Endothelial cell of umbilical vein (primary cell): Measurements from ENCODE around the gene SEC63. TPM values are rescaled to one million over a fixed set of nuclear protein-coding genes. Genes with fewer than 3 reads are reported as not detected.

Source experiments
- BruUV-seq: library from RNA; stranded (reverse); fragments of 400-500 nt; replicated peaks from 2 replicates; lab custom pipeline; 2021; lab: Mats Ljungman, UMichigan
- CTCF ChIA-PET: fragments of 300-600, 350-600 bp; sonication (Branson Sonifier 250); formaldehyde crosslinking; loops from one replicate; lab custom pipeline; 2021; ENCODE audit warnings: antibody characterized with exemption, inconsistent platforms; lab: Charles Lee
- POLR2A ChIA-PET: fragments of 300-600, 350-600 bp; sonication (Branson Sonifier 250); formaldehyde crosslinking; loops from one replicate; lab custom pipeline; 2021; ENCODE audit warnings: antibody characterized with exemption, inconsistent platforms; lab: Charles Lee
- DNase-seq: peaks from one replicate; pipeline ENCODE4 v3.0.0-alpha.2; 2011; ENCODE audit warnings: low read depth, low spot score
- FAIRE-seq: peaks from 2 replicates; lab custom pipeline; 2011; peaks lifted over from hg19 to GRCh38; lab: Jason Lieb, UNC
- H2AFZ ChIP-seq: 2 replicates; pipeline ENCODE4 v1.6.0; 2012; ENCODE audit warnings: low read depth, low read length, control low read depth, inconsistent platforms
- H3K27ac ChIP-seq: 2 replicates; pipeline ENCODE4 v1.5.1; 2011; ENCODE audit warnings: low read depth, mild to moderate bottlenecking, control low read depth, low read length, moderate library complexity; ENCODE audit not compliant: insufficient read depth
- H3K27me3 ChIP-seq, 2 experiments: 2 replicates each; pipeline versions ENCODE4 v1.6.0 to v1.6.1; 2011; ENCODE audit warnings: low read length in 2 of 2, mixed read lengths in 1 of 2; ENCODE audit not compliant: control insufficient read depth in 2 of 2, insufficient read depth in 2 of 2
- H3K36me3 ChIP-seq, 2 experiments: 2 replicates in 1 of 2; 3 replicates in 1 of 2; pipeline ENCODE4 v1.5.1; 2011; ENCODE audit warnings: low read length in 2 of 2, mild to moderate bottlenecking in 1 of 2, moderate library complexity in 1 of 2; ENCODE audit not compliant: control insufficient read depth in 2 of 2, insufficient read depth in 2 of 2; ENCODE audit errors: extremely low read depth in 1 of 2
- H3K4me1 ChIP-seq: 3 replicates; pipeline ENCODE4 v1.5.1; 2011; ENCODE audit warnings: mild to moderate bottlenecking, low read length; ENCODE audit not compliant: control insufficient read depth, insufficient read depth; ENCODE audit errors: extremely low read depth
- H3K4me2 ChIP-seq: 2 replicates; pipeline ENCODE4 v1.6.1; 2011; ENCODE audit warnings: low read length, control low read depth, mixed read lengths; ENCODE audit not compliant: insufficient read depth
- H3K4me3 ChIP-seq, 3 experiments: fragments of 200-600 bp in 1 of 3; sonication (generic), shearing (Covaris generic) in 1 of 3; replicated peaks in 1 of 3; 2 replicates each; pipeline ENCODE4 v1.5.1; 2011 to 2016; ENCODE audit warnings: control low read depth in 3 of 3, low read length in 3 of 3, mild to moderate bottlenecking in 2 of 3, inconsistent platforms in 1 of 3, low read depth in 1 of 3, moderate library complexity in 1 of 3; ENCODE audit not compliant: insufficient read depth in 1 of 3
- H3K79me2 ChIP-seq: 2 replicates; pipeline ENCODE4 v1.6.0; 2012; ENCODE audit warnings: low read length, inconsistent platforms; ENCODE audit not compliant: control insufficient read depth, insufficient read depth
- H3K9ac ChIP-seq: replicated peaks from 2 replicates; pipeline ENCODE3; 2011; ENCODE audit warnings: low read length, control low read depth; ENCODE audit not compliant: insufficient read depth; ENCODE audit errors: extremely low read depth
- H3K9me1 ChIP-seq: replicated peaks from 3 replicates; pipeline ENCODE4 v1.6.0; 2011; ENCODE audit warnings: mild to moderate bottlenecking, low read length; ENCODE audit not compliant: control insufficient read depth, insufficient read depth; ENCODE audit errors: extremely low read depth
- H3K9me3 ChIP-seq: replicated peaks from 2 replicates; pipeline ENCODE4 v1.5.1; 2012; ENCODE audit warnings: low read length, inconsistent platforms; ENCODE audit not compliant: control insufficient read depth, insufficient read depth
- H4K20me1 ChIP-seq: replicated peaks from 2 replicates; pipeline ENCODE3; 2011; ENCODE audit warnings: mild to moderate bottlenecking, low read length; ENCODE audit not compliant: control insufficient read depth, insufficient read depth; ENCODE audit errors: extremely low read depth
- EZH2 ChIP-seq: IDR thresholded peaks from 2 replicates; pipeline ENCODE4 v1.6.1; 2012; ENCODE audit warnings: borderline replicate concordance, low read depth, mild to moderate bottlenecking, moderate library complexity, low read length, inconsistent platforms; ENCODE audit not compliant: severe bottlenecking
- FOS ChIP-seq: IDR thresholded peaks from 2 replicates; pipeline ENCODE4 v1.6.1; 2011; ENCODE audit warnings: mild to moderate bottlenecking, low read length, moderate library complexity, borderline replicate concordance; ENCODE audit not compliant: insufficient read depth
- GATA2 ChIP-seq: IDR thresholded peaks from 2 replicates; pipeline ENCODE4 v1.7.0; 2011; ENCODE audit warnings: low read depth, mild to moderate bottlenecking, moderate library complexity, mixed read lengths, low read length; ENCODE audit not compliant: insufficient read length, insufficient read depth
- JUN ChIP-seq: IDR thresholded peaks from 2 replicates; pipeline ENCODE4 v1.6.1; 2011; ENCODE audit warnings: borderline replicate concordance, low read depth; ENCODE audit not compliant: insufficient read length, insufficient read depth
- MYC ChIP-seq: IDR thresholded peaks from one replicate; pipeline ENCODE4 v1.6.1; 2011; ENCODE audit warnings: mild to moderate bottlenecking, low read depth, low read length
- POLR2A ChIP-seq: IDR thresholded peaks from 2 replicates; pipeline ENCODE4 v1.6.1; 2012; ENCODE audit warnings: low read depth, mild to moderate bottlenecking, control low read depth, low read length
- POLR2AphosphoS5 ChIP-seq: IDR thresholded peaks from 2 replicates; pipeline ENCODE4 v1.6.1; 2012; ENCODE audit warnings: low read depth, mild to moderate bottlenecking, control low read depth, low read length, moderate library complexity; ENCODE audit not compliant: insufficient read depth
- dilution Hi-C: fragments of 300-500 bp; cut with MboI; formaldehyde crosslinking; loops from one replicate; pipeline ENCODE4 v1.15.0; 2019; ENCODE audit warnings: low sequenced_read_pairs; ENCODE audit not compliant: extremely low pct_ligation_motif_present
- intact Hi-C: fragments of 100-400 bp; cut with micrococcal nuclease; formaldehyde crosslinking; loops from one replicate; pipeline ENCODE4 v1.10.0; 2022
- polyA plus RNA-seq, 4 experiments: library from polyadenylated mRNA; depleted of rRNA in 3 of 4; stranded (reverse) in 3 of 4; unstranded in 1 of 4; fragments of >200 nt; gene quantifications; 2 replicates each; pipeline versions ENCODE4 v1.2.1 to v1.2.3, GENCODE V29; 2011 to 2012; ENCODE audit warnings: missing spikeins in 1 of 4
- total RNA-seq: library from RNA; stranded (reverse); gene quantifications from 2 replicates; pipeline ENCODE4 v1.2.3, GENCODE V29; 2021
- TF ChIP-seq, protein P1 (sequence below): IDR thresholded peaks from 2 replicates; pipeline ENCODE4 v1.6.1; 2011; ENCODE audit not compliant: insufficient read depth, insufficient read length
- TF ChIP-seq, protein P2 (sequence below), 2 donors: IDR thresholded peaks; 1 replicate in 1 of 2; 2 replicates in 1 of 2; pipeline ENCODE4 v1.5.1; 2011; ENCODE audit warnings: low read length in 2 of 2, mild to moderate bottlenecking in 2 of 2, moderate library complexity in 2 of 2, control low read depth in 1 of 2, inconsistent platforms in 1 of 2, low read depth in 1 of 2; ENCODE audit not compliant: insufficient read depth in 1 of 2; ENCODE audit errors: extremely low read depth in 1 of 2

SEC63 gene
- total and polyA plus RNA-seq, 2 donors (not counting 3 experiments of a cell fraction or from before 2014, with no cell fraction given), result 14.8 to 132 TPM

DNA sequence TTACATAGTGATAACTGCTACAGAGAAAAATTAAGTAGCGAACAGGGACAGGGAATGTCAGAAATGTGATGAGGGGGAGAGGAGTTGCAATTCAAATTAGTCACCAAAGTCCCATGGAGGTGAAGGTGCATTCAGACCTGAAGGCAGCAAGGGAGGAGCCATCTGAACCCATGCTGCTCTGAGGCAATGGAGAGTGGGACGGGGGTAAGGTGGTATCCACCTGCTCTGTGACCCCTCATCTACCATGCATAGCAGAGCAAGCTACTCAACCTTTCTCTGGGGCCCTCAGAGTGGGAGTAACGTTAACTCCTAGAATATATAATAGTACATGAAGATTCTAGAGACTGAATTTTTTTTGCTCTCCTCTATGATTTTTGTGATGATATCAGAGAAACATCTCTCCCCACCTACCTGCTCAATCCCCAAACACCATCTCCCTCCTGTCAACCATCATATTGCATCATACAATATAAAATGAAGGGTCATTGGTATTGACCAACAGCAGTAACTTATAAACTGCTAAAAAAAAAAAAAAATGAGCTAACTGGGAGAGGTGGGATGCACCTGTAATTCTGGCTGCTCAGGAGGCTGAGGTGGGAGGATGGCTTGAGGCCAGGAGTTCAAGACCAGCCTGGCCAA is 117.3 kb downstream of the SEC63 start:
- H3K79me2 ChIP-seq, result no peaks in the 10 kb centered on the region
- intact Hi-C loops, result loop anchor here (10.0 kb wide), 1 partner anchor 516 kb away; no protein-coding TSS in a partner anchor
- H3K4me2 ChIP-seq, result no peak overlapping the region
- H2AFZ ChIP-seq, result no peak overlapping the region
- no peak overlapping the region for H3K27ac ChIP-seq
- no peak overlapping the region for H3K4me3 ChIP-seq
- no peaks in the 10 kb centered on the region for H3K9me3 ChIP-seq
- DNase-seq (no peak), FAIRE-seq (no peak)
- H3K4me1 ChIP-seq, result no peaks in the 10 kb centered on the region
- no peaks in the 10 kb centered on the region for H3K36me3 ChIP-seq
- no peak overlapping the region for H3K9ac ChIP-seq
- dilution Hi-C loops, result no loop called here
- CTCF ChIA-PET, result interaction anchor here (0.9 to 1.7 kb wide), 3 partner anchors 11 to 23 kb away, joined by 3 to 5 read pairs (median 3); no protein-coding TSS in a partner anchor
- POLR2A ChIA-PET, result no interaction called here
- H3K9me1 ChIP-seq, result no peaks in the 10 kb centered on the region
- H3K27me3 ChIP-seq, result peaks cover 2 to 3% of the 10 kb centered on the region in 2 experiments
- H4K20me1 ChIP-seq, result no peaks in the 10 kb centered on the region
- BruUV-seq, result no TSS peak
- TF ChIP-seq POLR2A, result no peak
- TF ChIP-seq, protein P1, sequence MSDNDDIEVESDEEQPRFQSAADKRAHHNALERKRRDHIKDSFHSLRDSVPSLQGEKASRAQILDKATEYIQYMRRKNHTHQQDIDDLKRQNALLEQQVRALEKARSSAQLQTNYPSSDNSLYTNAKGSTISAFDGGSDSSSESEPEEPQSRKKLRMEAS, result no peak
- no peak for TF ChIP-seq EZH2
- TF ChIP-seq, protein P2, sequence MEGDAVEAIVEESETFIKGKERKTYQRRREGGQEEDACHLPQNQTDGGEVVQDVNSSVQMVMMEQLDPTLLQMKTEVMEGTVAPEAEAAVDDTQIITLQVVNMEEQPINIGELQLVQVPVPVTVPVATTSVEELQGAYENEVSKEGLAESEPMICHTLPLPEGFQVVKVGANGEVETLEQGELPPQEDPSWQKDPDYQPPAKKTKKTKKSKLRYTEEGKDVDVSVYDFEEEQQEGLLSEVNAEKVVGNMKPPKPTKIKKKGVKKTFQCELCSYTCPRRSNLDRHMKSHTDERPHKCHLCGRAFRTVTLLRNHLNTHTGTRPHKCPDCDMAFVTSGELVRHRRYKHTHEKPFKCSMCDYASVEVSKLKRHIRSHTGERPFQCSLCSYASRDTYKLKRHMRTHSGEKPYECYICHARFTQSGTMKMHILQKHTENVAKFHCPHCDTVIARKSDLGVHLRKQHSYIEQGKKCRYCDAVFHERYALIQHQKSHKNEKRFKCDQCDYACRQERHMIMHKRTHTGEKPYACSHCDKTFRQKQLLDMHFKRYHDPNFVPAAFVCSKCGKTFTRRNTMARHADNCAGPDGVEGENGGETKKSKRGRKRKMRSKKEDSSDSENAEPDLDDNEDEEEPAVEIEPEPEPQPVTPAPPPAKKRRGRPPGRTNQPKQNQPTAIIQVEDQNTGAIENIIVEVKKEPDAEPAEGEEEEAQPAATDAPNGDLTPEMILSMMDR (IDR thresholded peaks at IDR 0.05; ENCODE audit: extremely low read depth in 1 of 2, insufficient read depth in 1 of 2, low read depth in 1 of 2, low read length in 2 of 2), result no peak

DNA sequence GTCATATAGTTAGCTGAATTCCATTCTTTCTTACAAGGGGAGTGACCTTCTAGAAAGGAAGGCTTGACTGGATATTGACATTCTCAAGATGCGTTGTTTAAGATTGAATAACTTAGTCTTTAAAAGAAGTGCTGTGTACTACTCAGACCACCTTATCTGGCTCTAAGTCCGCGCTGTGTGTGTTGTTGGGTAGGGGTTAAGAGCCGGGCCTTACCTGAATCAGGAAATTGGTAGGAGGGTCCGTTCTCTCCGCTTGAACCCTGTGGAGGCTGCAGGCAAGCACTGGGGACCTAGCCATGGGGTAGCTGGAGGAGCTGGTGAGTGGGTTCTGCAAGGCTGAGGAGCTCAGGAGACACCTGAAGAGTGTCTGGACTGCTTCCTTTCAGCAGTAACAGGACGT is 124.9 kb downstream of the SEC63 start:
- no peaks in the 10 kb centered on the region for H3K36me3 ChIP-seq

More for the DNA sequence above, 124.9 kb downstream of the SEC63 start:
- H3K9me1 ChIP-seq, result no peaks in the 10 kb centered on the region
- H3K79me2 ChIP-seq, result no peaks in the 10 kb centered on the region
- peaks cover under 1 to 4% of the 10 kb centered on the region in 2 experiments for H3K27me3 ChIP-seq
- no peak overlapping the region for H2AFZ ChIP-seq
- no peak overlapping the region for H3K9ac ChIP-seq
- H3K27ac ChIP-seq, result no peak overlapping the region
- dilution Hi-C loops (no loop called here), intact Hi-C loops (no loop called here)
- no peak for FAIRE-seq
- no peaks in the 10 kb centered on the region for H3K9me3 ChIP-seq
- H3K4me2 ChIP-seq, result no peak overlapping the region
- no TSS peak for BruUV-seq
- no peak overlapping the region for H3K4me3 ChIP-seq
- CTCF ChIA-PET, result interaction anchor here (1.1 to 3.4 kb wide), 2 partner anchors 15 to 374 kb away, joined by 3 to 15 read pairs; no protein-coding TSS in a partner anchor
- POLR2A ChIA-PET, result no interaction called here
- TF ChIP-seq, protein P1, result no peak
- no peak for TF ChIP-seq JUN
- no peak for TF ChIP-seq EZH2
- TF ChIP-seq, protein P2 (IDR thresholded peaks at IDR 0.05; ENCODE audit: extremely low read depth in 1 of 2, insufficient read depth in 1 of 2, low read depth in 1 of 2, low read length in 2 of 2), result no peak
- no peak for TF ChIP-seq MYC
- no peak for TF ChIP-seq GATA2
- TF ChIP-seq FOS, result no peak
- no peak for TF ChIP-seq POLR2A
- TF ChIP-seq POLR2AphosphoS5, result no peak
- DNase-seq, result no peak
- no peaks in the 10 kb centered on the region for H3K4me1 ChIP-seq
- no peaks in the 10 kb centered on the region for H4K20me1 ChIP-seq
